Panc1 (cell line): ENCODE measurements around the gene CBFB. TPM values are rescaled to one million over a fixed set of nuclear protein-coding genes. Genes with fewer than 3 reads are reported as not detected.

Experiments
- ATAC-seq: fragments of 200-7000 bp; cut with Tn5 transposase; 2 replicates; pipeline ENCODE4 v1.9.1; 2020; ENCODE audit warnings: mild to moderate bottlenecking, moderate library complexity
- BruUV-seq: library from RNA; stranded (reverse); fragments of 400-500 nt; replicated peaks from 2 replicates; lab custom pipeline; 2021; lab: Mats Ljungman, UMichigan
- CTCF ChIA-PET: fragments of 300-600 bp; sonication (Branson Sonifier 250); formaldehyde crosslinking; loops from one replicate; lab custom pipeline; 2022; ENCODE audit warnings: antibody characterized with exemption; lab: Charles Lee
- POLR2A ChIA-PET: fragments of 300-600 bp; sonication (Branson Sonifier 250); formaldehyde crosslinking; loops from one replicate; lab custom pipeline; 2022; ENCODE audit warnings: antibody characterized with exemption; lab: Charles Lee
- DNase-seq: peaks from one replicate; pipeline ENCODE4 v3.0.0-alpha.2; 2010; ENCODE audit warnings: low read depth, low spot score
- H3K27ac ChIP-seq: 2 replicates; pipeline ENCODE4 v1.5.1; 2011; ENCODE audit warnings: mild to moderate bottlenecking, low read length, inconsistent platforms
- H3K27me3 ChIP-seq: fragments of 200-500 bp; sonication (Bioruptor generic); 2 replicates; pipeline ENCODE4 v1.6.0; 2014; ENCODE audit warnings: low read length, inconsistent platforms; ENCODE audit not compliant: control insufficient read depth, insufficient read depth
- H3K36me3 ChIP-seq: fragments of 200-500 bp; sonication (Bioruptor generic); 2 replicates; pipeline ENCODE4 v1.5.1; 2014; ENCODE audit warnings: inconsistent platforms, mild to moderate bottlenecking, low read length, moderate library complexity; ENCODE audit not compliant: control insufficient read depth, insufficient read depth
- H3K4me1 ChIP-seq: 2 replicates; pipeline ENCODE4 v1.5.1; 2011; ENCODE audit warnings: inconsistent platforms, mild to moderate bottlenecking, low read length, moderate library complexity; ENCODE audit not compliant: control insufficient read depth, insufficient read depth
- H3K4me3 ChIP-seq, 2 experiments: 2 replicates each; pipeline ENCODE4 v1.5.1; 2011 to 2012; ENCODE audit warnings: low read depth in 2 of 2, low read length in 2 of 2, mild to moderate bottlenecking in 2 of 2, inconsistent platforms in 1 of 2, moderate library complexity in 1 of 2
- H3K9me3 ChIP-seq: fragments of 200-500 bp; sonication (Bioruptor generic); 2 replicates; pipeline ENCODE4 v1.5.1; 2014; ENCODE audit warnings: low read depth, mild to moderate bottlenecking, inconsistent platforms, low read length, moderate library complexity; ENCODE audit not compliant: control insufficient read depth, insufficient read depth
- POLR2AphosphoS5 ChIP-seq: IDR thresholded peaks from 2 replicates; pipeline ENCODE4 v1.6.1; 2012; ENCODE audit warnings: mild to moderate bottlenecking, low read depth, low read length, moderate library complexity
- REST ChIP-seq, 2 experiments: IDR thresholded peaks; 2 replicates each; pipeline ENCODE4 v1.6.1; 2011 to 2012; ENCODE audit warnings: low read depth in 2 of 2, control low read depth in 1 of 2, low read length in 1 of 2, mild to moderate bottlenecking in 1 of 2, moderate library complexity in 1 of 2; ENCODE audit not compliant: insufficient read depth in 1 of 2
- SIN3A ChIP-seq: IDR thresholded peaks from 2 replicates; pipeline ENCODE4 v1.6.1; 2012; ENCODE audit warnings: low read depth, mild to moderate bottlenecking, low read length, moderate library complexity, borderline replicate concordance; ENCODE audit not compliant: insufficient read depth
- TCF7L2 ChIP-seq: IDR thresholded peaks from 2 replicates; pipeline ENCODE4 v1.6.1; 2011; ENCODE audit warnings: mild to moderate bottlenecking, low read depth, low read length, inconsistent platforms
- in situ Hi-C: cut with HindIII; loops from 2 replicates; pipeline ENCODE4 v1.10.0; 2016; ENCODE audit warnings: low sequenced_read_pairs, low pct_unique_long_range_greater_than_20kb
- intact Hi-C: fragments of 100-400 bp; cut with micrococcal nuclease; formaldehyde crosslinking; loops from one replicate; pipeline ENCODE4 v1.10.0; 2022; ENCODE audit not compliant: unreplicated experiment
- total RNA-seq: library from RNA; stranded (reverse); gene quantifications from one replicate; pipeline ENCODE4 v1.2.1, GENCODE V29; 2021; ENCODE audit not compliant: unreplicated experiment
- TF ChIP-seq, protein P1 (sequence below): fragments of 450-650 bp; IDR thresholded peaks from 2 replicates; pipeline ENCODE4 v1.5.1; 2017; ENCODE audit warnings: mild to moderate bottlenecking

Gene CBFB
- total RNA-seq, 1 experiment from 2014 or later: 66.4 TPM

GRCh38 chr16:67082891-67083290 lies 53.9 kb downstream of the CBFB start:
- TF ChIP-seq REST (IDR thresholded peaks at IDR 0.05; ENCODE audit: insufficient read depth in 1 of 2, low read depth in 2 of 2, low read length in 1 of 2) (no peak), TCF7L2 (no peak), SIN3A (no peak), POLR2AphosphoS5 (no peak)
- TF ChIP-seq, protein P1, sequence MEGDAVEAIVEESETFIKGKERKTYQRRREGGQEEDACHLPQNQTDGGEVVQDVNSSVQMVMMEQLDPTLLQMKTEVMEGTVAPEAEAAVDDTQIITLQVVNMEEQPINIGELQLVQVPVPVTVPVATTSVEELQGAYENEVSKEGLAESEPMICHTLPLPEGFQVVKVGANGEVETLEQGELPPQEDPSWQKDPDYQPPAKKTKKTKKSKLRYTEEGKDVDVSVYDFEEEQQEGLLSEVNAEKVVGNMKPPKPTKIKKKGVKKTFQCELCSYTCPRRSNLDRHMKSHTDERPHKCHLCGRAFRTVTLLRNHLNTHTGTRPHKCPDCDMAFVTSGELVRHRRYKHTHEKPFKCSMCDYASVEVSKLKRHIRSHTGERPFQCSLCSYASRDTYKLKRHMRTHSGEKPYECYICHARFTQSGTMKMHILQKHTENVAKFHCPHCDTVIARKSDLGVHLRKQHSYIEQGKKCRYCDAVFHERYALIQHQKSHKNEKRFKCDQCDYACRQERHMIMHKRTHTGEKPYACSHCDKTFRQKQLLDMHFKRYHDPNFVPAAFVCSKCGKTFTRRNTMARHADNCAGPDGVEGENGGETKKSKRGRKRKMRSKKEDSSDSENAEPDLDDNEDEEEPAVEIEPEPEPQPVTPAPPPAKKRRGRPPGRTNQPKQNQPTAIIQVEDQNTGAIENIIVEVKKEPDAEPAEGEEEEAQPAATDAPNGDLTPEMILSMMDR: no peak
- Histone ChIP-seq H3K27me3 (no peaks in the 10 kb centered on the region), H3K9me3 (no peaks in the 10 kb centered on the region), H3K4me1 (no peaks in the 10 kb centered on the region), H3K4me3 (no peak overlapping the region), H3K27ac (no peak overlapping the region), H3K36me3 (peaks cover 3% of the 10 kb centered on the region; the same call in 1 of the 2 replicates)
- intact Hi-C loops (no loop called here), in situ Hi-C loops (no loop called here)
- ATAC-seq (no peak), DNase-seq (no peak)
- ChIA-PET CTCF (no interaction called here), POLR2A (interaction anchor here (0.7 kb wide), 1 partner anchor 91 kb away, joined by 3 read pairs; no protein-coding TSS in a partner anchor)
- BruUV-seq: no TSS peak

DNA sequence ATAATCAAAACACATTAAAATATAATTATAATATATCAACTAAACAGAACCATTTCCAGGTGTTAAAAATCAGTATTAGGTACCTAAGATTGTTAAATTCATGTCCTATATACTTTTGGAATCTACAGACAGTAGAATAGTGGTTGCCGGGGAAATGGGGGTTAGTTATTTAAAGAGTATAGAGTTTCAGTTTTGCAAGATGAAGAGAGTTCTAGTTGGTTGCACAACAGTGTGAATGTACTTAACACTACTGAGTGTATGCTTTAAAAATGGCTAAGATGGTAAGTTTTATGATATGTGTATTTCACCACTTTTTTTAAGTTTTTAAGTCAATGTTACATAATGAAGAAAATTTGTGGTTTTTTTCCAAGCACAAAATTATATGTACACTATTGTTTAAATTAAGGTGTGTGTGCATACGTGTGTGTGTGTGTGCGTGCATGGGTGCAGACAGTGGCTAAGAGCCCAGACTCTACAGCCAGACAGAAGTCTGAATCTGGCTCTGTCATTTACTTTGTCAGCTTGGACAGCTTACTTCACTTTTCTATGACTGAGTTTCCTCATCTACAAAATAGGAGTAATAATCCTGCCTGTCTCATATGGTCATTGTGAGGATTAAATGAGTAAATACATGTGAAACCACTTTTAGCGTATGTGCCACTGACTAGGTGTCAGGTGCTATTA lies 55.5 kb downstream of the CBFB start:
- in situ Hi-C loops (no loop called here), intact Hi-C loops (no loop called here)
- no peaks in the 10 kb centered on the region for H3K27me3 ChIP-seq
- H3K9me3 ChIP-seq: no peaks in the 10 kb centered on the region
- no peaks in the 10 kb centered on the region for H3K4me1 ChIP-seq
- POLR2A ChIA-PET: no interaction called here
- BruUV-seq: no TSS peak
- peaks cover 3% of the 10 kb centered on the region; the same call in 1 of the 2 replicates for H3K36me3 ChIP-seq
- H3K27ac ChIP-seq: no peak overlapping the region
- TF ChIP-seq, protein P1: no peak
- TF ChIP-seq SIN3A: no peak
- no peak for TF ChIP-seq POLR2AphosphoS5
- no peak for TF ChIP-seq TCF7L2
- no peak for TF ChIP-seq REST (IDR thresholded peaks at IDR 0.05; ENCODE audit: insufficient read depth in 1 of 2, low read depth in 2 of 2, low read length in 1 of 2)
- ATAC-seq (no peak), DNase-seq (no peak)
- no peak overlapping the region for H3K4me3 ChIP-seq
- CTCF ChIA-PET: no interaction called here
